MM.1S (cell line): ENCODE results near the gene RFPL3.

Experiments used
- CTCF ChIP-seq: fragments of 300-600 bp; sonication (generic); IDR thresholded peaks from 2 replicates; pipeline ENCODE4 v1.5.1; 2016; ENCODE audit warnings: antibody characterized with exemption, low read length, mixed read lengths
- EZH2 ChIP-seq: fragments of 300-600 bp; sonication (generic); optimal IDR thresholded peaks from 2 replicates; pipeline ENCODE3; 2017; ENCODE audit warnings: low read depth, mild to moderate bottlenecking, antibody characterized with exemption, low read length, mixed read lengths

GRCh38 chr22:32343941-32344340 is 13.7 kb upstream of the RFPL3 start:
- TF ChIP-seq CTCF, result no peak
- no peak for TF ChIP-seq EZH2
